ENCODE data around the gene ERO1A.

Gene ERO1A

GRCh38 chr14:52706724-52707706 is 11.7 kb upstream of the ERO1A start, which contains the start of gene PSMC6:
Gene PSMC6, plus strand, starts transcription at chr14:52707200. Its CDS starts 20 bp downstream, at chr14:52707220.
- TF ChIP-seq, protein P1, sequence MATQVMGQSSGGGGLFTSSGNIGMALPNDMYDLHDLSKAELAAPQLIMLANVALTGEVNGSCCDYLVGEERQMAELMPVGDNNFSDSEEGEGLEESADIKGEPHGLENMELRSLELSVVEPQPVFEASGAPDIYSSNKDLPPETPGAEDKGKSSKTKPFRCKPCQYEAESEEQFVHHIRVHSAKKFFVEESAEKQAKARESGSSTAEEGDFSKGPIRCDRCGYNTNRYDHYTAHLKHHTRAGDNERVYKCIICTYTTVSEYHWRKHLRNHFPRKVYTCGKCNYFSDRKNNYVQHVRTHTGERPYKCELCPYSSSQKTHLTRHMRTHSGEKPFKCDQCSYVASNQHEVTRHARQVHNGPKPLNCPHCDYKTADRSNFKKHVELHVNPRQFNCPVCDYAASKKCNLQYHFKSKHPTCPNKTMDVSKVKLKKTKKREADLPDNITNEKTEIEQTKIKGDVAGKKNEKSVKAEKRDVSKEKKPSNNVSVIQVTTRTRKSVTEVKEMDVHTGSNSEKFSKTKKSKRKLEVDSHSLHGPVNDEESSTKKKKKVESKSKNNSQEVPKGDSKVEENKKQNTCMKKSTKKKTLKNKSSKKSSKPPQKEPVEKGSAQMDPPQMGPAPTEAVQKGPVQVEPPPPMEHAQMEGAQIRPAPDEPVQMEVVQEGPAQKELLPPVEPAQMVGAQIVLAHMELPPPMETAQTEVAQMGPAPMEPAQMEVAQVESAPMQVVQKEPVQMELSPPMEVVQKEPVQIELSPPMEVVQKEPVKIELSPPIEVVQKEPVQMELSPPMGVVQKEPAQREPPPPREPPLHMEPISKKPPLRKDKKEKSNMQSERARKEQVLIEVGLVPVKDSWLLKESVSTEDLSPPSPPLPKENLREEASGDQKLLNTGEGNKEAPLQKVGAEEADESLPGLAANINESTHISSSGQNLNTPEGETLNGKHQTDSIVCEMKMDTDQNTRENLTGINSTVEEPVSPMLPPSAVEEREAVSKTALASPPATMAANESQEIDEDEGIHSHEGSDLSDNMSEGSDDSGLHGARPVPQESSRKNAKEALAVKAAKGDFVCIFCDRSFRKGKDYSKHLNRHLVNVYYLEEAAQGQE (IDR thresholded peaks at IDR 0.05; ENCODE audit: low read depth): no peak
- TF ChIP-seq EP300 (IDR thresholded peaks at IDR 0.05; ENCODE audit: borderline replicate concordance): no peak
- peak; percentile 65 for TF ChIP-seq TCF12 (IDR thresholded peaks at IDR 0.05; ENCODE audit: low read depth)
- TF ChIP-seq, protein P2, sequence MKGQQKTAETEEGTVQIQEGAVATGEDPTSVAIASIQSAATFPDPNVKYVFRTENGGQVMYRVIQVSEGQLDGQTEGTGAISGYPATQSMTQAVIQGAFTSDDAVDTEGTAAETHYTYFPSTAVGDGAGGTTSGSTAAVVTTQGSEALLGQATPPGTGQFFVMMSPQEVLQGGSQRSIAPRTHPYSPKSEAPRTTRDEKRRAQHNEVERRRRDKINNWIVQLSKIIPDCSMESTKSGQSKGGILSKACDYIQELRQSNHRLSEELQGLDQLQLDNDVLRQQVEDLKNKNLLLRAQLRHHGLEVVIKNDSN (IDR thresholded peaks at IDR 0.05): no peak
- TF ChIP-seq RAD21 (IDR thresholded peaks at IDR 0.05; ENCODE audit: low read depth): no peak
- no peak for TF ChIP-seq NFIC (IDR thresholded peaks at IDR 0.05)
- no peak for TF ChIP-seq FOXM1 (IDR thresholded peaks at IDR 0.05; ENCODE audit: borderline replicate concordance, low read depth)
- no peak for TF ChIP-seq TEAD4 (IDR thresholded peaks at IDR 0.05)
- TF ChIP-seq TAF1 (IDR thresholded peaks at IDR 0.05; ENCODE audit: low read depth): peak; percentile 96
- no peak for TF ChIP-seq CREB1 (IDR thresholded peaks at IDR 0.05; ENCODE audit: low read depth)
- no peak for TF ChIP-seq ZBTB7A (IDR thresholded peaks at IDR 0.05; ENCODE audit: low read depth)
- peak; percentile 97 for TF ChIP-seq YY1 (IDR thresholded peaks at IDR 0.05; ENCODE audit: low read depth)
- TF ChIP-seq CEBPB (IDR thresholded peaks at IDR 0.05): no peak
- TF ChIP-seq, protein P3, sequence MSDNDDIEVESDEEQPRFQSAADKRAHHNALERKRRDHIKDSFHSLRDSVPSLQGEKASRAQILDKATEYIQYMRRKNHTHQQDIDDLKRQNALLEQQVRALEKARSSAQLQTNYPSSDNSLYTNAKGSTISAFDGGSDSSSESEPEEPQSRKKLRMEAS (IDR thresholded peaks at IDR 0.05): peak; percentile 30; the same call in 1 of the 2 replicates
- TF ChIP-seq EGR1 (IDR thresholded peaks at IDR 0.05): no peak

GRCh38 chr14:52706286-52706685 is 10.9 kb upstream of the ERO1A start:
- TF ChIP-seq, protein P3 (IDR thresholded peaks at IDR 0.05): no peak
- TF ChIP-seq FOXM1 (IDR thresholded peaks at IDR 0.05; ENCODE audit: borderline replicate concordance, low read depth) (no peak), TEAD4 (IDR thresholded peaks at IDR 0.05) (no peak), CREB1 (IDR thresholded peaks at IDR 0.05; ENCODE audit: low read depth) (no peak), CEBPB (IDR thresholded peaks at IDR 0.05) (no peak), NFIC (IDR thresholded peaks at IDR 0.05) (no peak), TCF12 (IDR thresholded peaks at IDR 0.05; ENCODE audit: low read depth) (no peak), TAF1 (IDR thresholded peaks at IDR 0.05; ENCODE audit: low read depth) (no peak), ZBTB7A (IDR thresholded peaks at IDR 0.05; ENCODE audit: low read depth) (no peak), EP300 (IDR thresholded peaks at IDR 0.05; ENCODE audit: borderline replicate concordance) (no peak), RAD21 (IDR thresholded peaks at IDR 0.05; ENCODE audit: low read depth) (no peak), EGR1 (IDR thresholded peaks at IDR 0.05) (no peak), YY1 (IDR thresholded peaks at IDR 0.05; ENCODE audit: low read depth) (no peak)
- TF ChIP-seq, protein P2 (IDR thresholded peaks at IDR 0.05): no peak
- TF ChIP-seq, protein P1 (IDR thresholded peaks at IDR 0.05; ENCODE audit: low read depth): no peak

GRCh38 chr14:52703664-52704063 is 8.3 kb upstream of the ERO1A start:
- no peak for TF ChIP-seq CEBPB (IDR thresholded peaks at IDR 0.05)
- TF ChIP-seq YY1 (IDR thresholded peaks at IDR 0.05; ENCODE audit: low read depth): no peak
- TF ChIP-seq EGR1 (IDR thresholded peaks at IDR 0.05): no peak

DNA sequence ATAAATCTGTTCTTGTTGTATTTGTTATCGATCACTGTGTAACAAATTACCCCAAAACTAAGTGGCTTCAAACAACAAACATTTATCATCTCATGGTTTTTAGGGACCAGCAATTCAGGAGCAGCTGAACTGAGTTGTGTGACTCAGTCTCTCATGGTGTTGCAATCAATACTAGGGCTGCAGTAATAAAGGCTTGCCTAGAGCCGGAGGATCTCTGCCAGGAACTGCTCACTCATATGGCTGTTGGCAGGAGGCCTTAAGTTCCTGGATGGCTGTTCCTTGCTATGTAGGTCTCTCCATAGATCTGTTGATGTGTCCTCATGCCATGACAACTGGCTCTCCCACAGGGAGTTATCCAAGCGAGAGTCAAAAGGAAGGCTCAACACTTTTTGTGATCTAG is 7.9 kb upstream of the ERO1A start:
- 0 out of 2 replicates have a peak, but pooled peaks have one; percentile 23 for TF ChIP-seq CEBPB (IDR thresholded peaks at IDR 0.05)
- TF ChIP-seq, protein P2 (IDR thresholded peaks at IDR 0.05): no peak

GRCh38 chr14:52701223-52701622 is 5.9 kb upstream of the ERO1A start:
- no peak for TF ChIP-seq TAF1 (IDR thresholded peaks at IDR 0.05; ENCODE audit: low read depth)
- TF ChIP-seq NFIC (IDR thresholded peaks at IDR 0.05): no peak
- TF ChIP-seq, protein P3 (IDR thresholded peaks at IDR 0.05): no peak
- no peak for TF ChIP-seq YY1 (IDR thresholded peaks at IDR 0.05; ENCODE audit: low read depth)
- TF ChIP-seq RAD21 (IDR thresholded peaks at IDR 0.05; ENCODE audit: low read depth): no peak
- TF ChIP-seq ZBTB7A (IDR thresholded peaks at IDR 0.05; ENCODE audit: low read depth): no peak
- no peak for TF ChIP-seq CREB1 (IDR thresholded peaks at IDR 0.05; ENCODE audit: low read depth)
- no peak for TF ChIP-seq TCF12 (IDR thresholded peaks at IDR 0.05; ENCODE audit: low read depth)
- TF ChIP-seq, protein P1 (IDR thresholded peaks at IDR 0.05; ENCODE audit: low read depth): no peak
- no peak for TF ChIP-seq CEBPB (IDR thresholded peaks at IDR 0.05)
- TF ChIP-seq, protein P2 (IDR thresholded peaks at IDR 0.05): no peak
- no peak for TF ChIP-seq EGR1 (IDR thresholded peaks at IDR 0.05)
- TF ChIP-seq TEAD4 (IDR thresholded peaks at IDR 0.05): no peak
- no peak for TF ChIP-seq FOXM1 (IDR thresholded peaks at IDR 0.05; ENCODE audit: borderline replicate concordance, low read depth)
- TF ChIP-seq EP300 (IDR thresholded peaks at IDR 0.05; ENCODE audit: borderline replicate concordance): no peak

Data from Ishikawa (cell line).